Superior temporal gyrus (tissue), 1 donor: ENCODE results near the gene GBX1.

Experiments
- DNase-seq: peaks from one replicate; pipeline ENCODE4 v3.0.0-alpha.2; 2016; ENCODE audit errors: extremely low spot score

Gene GBX1

DNA sequence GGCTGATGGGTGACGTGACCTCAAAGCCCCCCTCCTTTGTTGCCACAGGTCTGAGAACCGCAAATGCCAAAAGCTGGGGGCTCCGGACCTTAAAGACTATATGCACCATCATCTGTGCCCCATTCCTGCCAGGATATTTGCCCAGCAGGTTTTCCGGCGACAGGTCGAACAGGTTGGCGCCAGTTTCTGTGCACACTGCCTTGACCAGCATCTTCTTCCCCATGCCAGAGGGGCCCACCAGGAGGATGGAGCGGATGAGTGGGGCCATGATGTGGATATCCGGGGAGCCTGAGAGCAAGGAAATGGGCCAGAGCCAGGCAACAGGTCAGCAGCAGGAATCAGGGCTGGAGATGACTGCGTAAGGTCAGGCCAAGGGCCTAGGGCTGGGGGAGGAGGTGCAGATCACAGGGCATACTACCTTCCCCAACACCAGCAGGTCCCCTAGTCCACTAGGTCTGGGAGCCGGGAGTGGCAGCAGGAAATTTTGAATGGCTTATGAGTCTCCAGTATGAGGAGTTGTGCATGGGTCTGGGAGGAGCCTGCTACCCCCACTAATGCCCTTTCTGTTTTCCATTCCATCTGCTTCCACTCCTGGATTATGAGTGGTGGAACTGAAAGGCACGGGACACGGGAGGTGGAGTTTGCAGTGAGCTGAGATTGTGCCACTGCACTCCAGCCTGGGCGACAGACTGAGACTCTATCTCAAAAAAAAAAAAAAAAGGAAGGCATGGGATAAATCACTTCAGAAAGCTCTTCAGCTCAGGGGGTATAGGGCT, 25.9 kb upstream of the GBX1 start:
- DNase-seq = no peak

- no peak for DNase-seq
Measured at GRCh38 chr7:151192002-151192539, 24.6 kb upstream of the GBX1 start.

- DNase-seq = no peak
Measured at GRCh38 chr7:151191544-151191943, 24.1 kb upstream of the GBX1 start.

GRCh38 chr7:151189038-151189437, 21.5 kb upstream of the GBX1 start:
- DNase-seq = no peak

- no peak for DNase-seq
Measured at GRCh38 chr7:151188252-151188542, 20.7 kb upstream of the GBX1 start.

DNA sequence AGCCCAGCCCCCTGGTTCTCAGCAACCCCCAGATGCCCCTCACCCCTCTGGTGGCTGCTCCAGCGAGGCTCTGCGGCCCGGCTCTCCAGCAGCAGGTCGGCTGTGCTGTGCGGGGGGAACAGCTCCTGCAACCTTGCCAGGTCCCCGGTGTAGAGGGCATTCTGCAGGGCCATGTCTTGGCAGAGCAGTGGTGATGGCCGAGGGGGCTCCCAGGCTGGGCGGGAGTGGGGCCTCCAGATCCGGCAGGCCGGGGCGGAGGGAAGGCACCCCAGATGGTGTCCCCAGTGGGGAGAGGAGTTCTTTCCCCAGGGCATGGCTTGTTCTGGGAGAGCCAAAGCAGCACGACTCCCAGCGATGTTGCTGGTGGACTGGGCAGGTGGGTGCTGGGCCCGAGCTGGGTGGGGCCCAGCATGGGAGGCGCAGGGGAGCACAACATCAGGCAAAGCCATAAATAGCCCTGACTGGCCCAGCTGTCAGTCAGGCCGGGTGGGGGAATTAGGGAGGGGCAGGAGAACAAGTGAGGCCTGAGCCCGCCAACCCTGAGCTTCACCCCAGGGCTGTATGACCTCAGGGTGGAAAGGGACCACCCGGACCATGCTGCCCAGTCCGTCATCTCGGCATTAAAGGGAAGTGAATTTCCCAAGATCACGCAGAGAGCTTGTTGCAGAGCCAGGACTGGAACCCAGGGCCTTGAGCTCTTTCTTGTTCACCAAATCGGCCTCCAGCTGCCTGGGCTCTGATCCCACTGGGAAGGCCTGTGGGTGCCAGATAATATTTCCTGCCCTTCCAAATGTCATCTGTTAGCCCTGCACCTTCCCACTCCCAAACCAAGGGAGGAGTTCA, 20.1 kb upstream of the GBX1 start:
- no peak for DNase-seq

DNA sequence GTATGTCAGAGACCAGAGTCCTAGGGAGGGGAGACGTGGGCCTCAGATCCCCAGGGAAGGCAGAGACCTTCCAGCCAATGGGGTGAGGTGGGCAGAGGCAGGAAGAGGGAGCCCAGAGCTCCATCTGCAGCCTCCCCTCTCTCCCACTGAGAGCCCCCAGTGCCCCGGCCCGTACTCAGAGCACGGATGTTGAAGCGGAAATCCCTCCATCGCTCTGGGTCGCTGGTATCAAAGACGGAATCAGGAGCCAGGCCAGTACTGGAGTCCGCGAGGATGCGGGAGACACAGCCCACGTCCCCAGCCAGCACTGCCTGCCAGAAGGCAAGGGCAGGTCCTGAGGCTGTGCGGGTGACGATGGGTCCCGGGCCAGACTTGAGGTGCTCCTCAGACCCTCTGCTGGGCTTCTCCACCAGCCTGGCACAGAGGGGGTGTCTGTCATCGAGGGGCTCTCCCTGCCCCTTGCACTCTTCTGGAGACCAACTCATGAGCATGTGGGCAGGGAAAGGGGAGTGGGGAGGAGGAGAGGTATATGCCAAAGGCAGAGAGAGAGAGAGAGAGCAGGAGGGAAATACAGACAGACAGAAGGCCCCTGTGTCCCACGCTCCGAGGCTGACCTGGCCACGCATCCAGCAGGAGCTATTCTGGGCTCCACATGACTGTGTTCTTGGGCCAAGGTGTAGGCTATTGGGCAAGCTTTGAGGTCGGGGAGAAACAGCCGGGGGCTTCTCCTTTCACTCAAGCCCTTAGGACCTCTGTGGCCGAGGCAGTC, 19.3 kb upstream of the GBX1 start, which contains the start of gene ASB10:
Gene ASB10, minus strand, starts transcription at position 611 of the 769 bp plus-strand sequence. Its CDS starts 120 bp downstream, at position 491.
- DNase-seq = no peak

DNA sequence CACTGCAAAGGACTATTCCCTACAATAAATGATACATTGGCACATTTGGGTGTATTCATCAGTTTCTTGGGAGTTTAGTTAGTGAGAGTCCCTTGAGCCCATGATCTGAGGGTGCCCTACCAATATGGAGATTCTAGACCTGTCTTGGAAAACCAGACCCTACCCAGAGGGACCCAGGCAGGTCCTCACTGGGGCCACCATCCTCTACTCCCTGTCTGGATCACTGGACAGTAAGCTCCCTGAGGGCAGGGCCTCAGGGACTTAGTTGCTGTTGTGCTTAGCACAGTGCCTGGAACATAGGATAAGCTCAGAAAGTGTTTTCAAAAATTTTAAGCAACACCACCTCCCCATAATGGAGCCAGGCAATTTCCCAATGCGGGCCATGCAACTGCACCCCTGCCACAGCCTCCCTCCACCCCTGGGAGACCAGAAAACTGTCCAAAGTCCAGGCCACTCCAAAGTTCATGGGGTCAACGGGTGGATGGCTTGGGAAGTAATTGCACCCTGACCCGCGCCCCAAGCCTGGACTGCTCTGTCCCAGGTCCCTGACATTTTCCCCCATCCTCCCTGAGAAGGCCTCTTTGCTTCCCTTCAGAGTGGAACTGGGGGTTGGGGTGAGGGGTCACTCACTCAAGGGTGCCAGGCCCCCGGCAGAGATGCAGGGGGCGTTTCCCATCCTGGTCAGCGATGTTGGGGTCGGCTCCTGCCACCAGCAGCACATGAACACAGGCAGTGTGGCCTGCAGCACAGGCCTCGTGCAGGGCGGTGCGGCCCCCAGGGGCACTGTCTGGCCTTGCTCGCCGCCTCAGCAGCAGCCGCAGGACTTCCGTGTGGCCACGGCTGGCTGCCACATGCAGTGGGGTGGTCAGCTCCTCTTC, 18.5 kb upstream of the GBX1 start:
- DNase-seq = no peak

- DNase-seq = no peak
Measured at GRCh38 chr7:151181011-151181431, 13.5 kb upstream of the GBX1 start.

DNA sequence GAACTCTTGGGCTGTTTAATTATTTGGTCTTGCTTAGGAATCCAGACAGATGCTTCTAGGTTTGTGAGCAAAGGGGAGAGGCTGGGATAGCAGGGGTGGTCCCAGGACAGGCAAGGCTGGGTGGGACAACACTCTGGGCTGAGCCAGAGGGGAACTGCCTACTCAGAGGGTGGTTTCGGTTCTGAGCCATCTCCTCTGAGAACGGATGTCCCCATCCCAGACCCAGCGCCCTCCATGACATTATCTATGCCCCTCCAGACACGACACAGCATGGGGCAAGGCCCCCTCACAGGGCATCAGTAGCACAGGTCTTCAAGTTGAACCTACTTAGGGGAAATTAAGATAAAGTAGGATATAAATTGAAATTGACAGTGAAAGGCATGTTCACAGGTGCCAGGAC, 12.5 kb upstream of the GBX1 start:
- DNase-seq = no peak

GRCh38 chr7:151179287-151179860, 11.9 kb upstream of the GBX1 start:
- DNase-seq = no peak

DNA sequence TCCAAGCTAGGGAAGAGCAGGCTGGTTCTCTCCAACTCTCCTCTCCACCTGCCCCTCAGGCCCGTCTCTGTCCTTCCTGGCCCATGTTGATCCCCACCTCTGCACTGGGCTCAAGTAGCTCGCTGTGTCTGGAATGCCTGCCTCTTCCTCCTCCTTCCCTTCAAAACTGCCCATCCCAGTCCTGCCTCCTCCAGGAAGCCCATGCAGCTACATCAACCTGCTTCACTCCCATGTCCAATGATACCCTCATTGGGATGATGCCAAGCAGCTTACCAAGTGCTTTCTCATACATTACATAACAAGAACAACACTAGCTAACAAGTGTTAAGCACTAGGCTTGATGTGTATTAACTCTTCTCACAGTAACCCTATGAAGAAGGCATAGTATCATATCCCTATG, 11.3 kb upstream of the GBX1 start:
- no peak for DNase-seq

DNA sequence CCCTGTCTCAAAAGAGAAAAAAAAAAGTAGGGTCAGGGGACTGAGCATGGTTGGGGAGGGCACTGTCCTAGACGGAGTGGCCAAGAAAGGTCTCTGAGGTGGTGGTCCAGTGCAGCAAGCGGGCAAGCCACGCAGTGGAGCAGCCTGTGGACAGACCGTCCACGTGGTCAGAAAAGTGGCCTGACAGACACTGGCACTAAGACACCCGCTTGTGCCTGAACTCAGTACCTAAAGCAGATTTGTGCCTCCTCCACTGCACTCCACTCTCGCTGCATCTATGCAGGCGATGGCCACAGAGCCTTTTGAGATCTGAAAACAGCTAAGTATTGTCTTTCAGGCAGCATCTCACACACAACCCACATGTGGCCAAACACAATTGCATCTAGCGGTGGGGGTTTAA, 10.7 kb upstream of the GBX1 start:
- DNase-seq = no peak

DNA sequence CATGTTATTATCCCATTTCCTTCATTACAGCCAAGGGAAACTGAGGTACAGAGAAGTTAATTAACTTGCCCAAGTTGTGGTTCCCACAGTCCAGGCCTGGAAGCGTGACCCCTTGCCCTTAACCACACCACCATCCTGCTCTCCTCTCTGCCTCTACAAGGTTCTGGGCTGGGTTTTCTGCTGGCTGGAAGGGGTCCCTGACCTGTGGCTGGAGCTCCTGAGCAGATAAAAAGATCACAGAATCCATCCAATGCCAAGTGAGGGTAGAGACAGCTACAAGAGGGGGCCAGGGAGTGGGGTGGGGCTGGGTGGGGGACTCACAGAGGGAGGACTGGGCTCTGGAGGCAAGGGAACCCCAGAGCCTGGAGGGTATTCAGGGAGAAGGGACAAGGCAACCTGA, 9.8 kb upstream of the GBX1 start:
- DNase-seq = no peak

DNA sequence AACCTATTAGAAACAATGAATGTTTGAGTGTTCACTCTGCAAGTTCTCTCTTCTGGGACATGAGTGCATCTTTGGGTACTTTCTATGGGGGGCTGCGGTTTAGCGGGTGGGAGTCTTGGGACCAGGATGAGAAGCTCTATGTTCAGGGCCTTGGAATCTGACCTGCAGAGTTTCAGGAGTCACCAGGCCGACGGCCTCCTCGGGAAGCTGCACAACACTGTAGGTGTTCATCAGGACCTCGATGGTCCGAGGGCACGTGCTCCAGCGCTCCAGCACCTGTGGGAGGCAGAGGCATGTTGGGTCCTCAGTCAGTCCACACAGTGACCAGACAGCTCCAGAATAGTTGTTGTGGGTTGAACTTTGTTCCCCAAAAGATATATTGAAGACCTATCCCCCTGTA, 8.9 kb upstream of the GBX1 start:
- DNase-seq = no peak

GRCh38 chr7:151175793-151176311, 8.4 kb upstream of the GBX1 start:
- no peak for DNase-seq

DNA sequence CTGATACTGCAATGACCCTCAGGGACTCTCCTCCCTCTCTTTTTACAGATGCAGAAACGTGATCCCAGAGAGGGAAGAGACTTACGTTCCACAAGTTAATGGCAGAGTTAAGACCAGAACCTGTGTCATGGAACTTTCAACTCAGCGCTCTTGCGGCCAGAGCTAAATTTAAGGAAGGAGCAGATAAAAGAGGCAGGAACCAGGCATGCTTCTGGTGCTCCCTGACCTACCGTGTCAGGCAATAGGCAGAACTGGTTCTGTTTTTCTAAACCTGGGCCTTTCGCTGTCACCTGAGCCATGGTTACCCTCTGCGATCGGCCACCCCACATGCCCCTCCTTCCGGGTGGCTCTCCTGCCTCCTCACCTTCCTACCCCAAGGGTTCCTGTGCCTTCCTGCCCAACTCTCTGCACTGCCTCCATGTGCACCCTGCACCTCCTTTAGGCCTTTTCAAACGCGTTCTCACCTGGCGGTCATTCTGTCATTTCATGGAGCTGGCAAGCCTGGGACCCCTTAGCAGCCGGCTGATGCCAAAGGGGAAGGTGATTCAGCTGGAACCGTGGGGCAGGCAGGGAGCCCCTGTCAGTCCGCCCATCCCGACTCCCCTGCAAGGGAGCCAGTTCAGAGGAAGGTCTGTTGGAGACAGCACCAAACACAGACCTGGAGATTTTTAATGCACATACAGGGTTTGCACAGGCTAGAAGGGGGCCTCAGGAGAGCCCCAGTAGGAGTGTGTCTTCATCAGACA, 7.7 kb upstream of the GBX1 start:
- DNase-seq = no peak

GRCh38 chr7:151174246-151175046, 7.0 kb upstream of the GBX1 start:
- no peak for DNase-seq
